SK-N-SH (cell line): ENCODE results near the gene CDKN1A.

Experiments used
- CTCF ChIP-seq: fragments of 200-600 bp; sonication (generic); IDR thresholded peaks from 2 replicates; pipeline ENCODE4 v1.6.1; 2017; ENCODE audit warnings: antibody characterized with exemption, mild to moderate bottlenecking, moderate library complexity
- FOSL2 ChIP-seq: IDR thresholded peaks from 2 replicates; pipeline ENCODE4 v1.4.0; 2012; ENCODE audit warnings: low read depth, mild to moderate bottlenecking, moderate library complexity, borderline replicate concordance

- TF ChIP-seq CTCF (no peak), FOSL2 (no peak)
Observed at GRCh38 chr6:36728289-36729160, 50.0 kb downstream of the CDKN1A start.
